GM18505 (cell line): ENCODE measurements around the gene HOXB7.

Experiments
- ATAC-seq: cut with Tn5 transposase; IDR thresholded peaks from one replicate; pipeline ENCODE4 v1.9.1; 2021; ENCODE audit not compliant: unreplicated experiment
- POLR2A ChIP-seq: IDR thresholded peaks from 4 replicates; pipeline ENCODE4 v1.6.1; 2011; ENCODE audit warnings: borderline replicate concordance; ENCODE audit not compliant: insufficient read depth, insufficient read length; ENCODE audit errors: extremely low read depth

HOXB7 gene

DNA sequence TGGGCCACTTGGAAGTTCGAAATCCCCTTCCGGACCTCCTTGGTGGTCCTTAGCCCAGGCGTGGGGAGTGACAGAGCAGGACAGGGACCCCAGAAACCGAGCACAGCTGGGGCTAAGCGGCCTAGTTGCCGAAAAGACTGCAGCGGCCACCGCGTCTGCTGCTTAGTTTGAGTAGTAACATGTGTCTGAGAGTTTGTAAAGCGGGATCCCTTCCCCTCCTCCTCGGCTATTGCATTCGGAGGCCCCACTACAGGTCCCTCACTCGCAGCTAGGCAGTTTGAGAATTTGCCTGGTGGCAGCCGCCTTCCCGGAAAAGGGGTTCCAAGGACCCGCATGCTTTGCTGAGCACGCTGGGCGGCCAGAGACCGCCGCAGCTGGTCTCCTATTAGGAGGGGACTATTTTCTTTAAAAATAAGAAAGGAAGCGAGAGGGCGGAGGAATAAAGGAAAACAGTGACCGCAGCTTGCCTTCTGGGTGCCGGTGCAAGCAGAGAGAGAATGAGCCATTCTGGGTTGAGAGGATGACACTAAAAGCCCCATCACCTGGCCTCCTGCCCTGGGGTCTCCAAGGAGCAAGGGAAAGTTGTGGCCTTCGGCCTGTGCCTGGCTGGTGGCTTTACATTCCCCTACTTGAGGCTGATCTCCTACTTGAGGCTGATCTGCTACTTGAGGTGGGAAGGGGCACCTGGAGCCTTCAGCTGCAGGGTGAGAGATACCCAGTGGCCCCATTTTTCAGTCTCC is 16.1 kb downstream of the HOXB7 start:
- ATAC-seq = no peak

GRCh38 chr17:48593840-48594537 is 16.8 kb downstream of the HOXB7 start:
- TF ChIP-seq POLR2A = no peak
- ATAC-seq = no peak

More for the DNA sequence above, 16.1 kb downstream of the HOXB7 start:
- no peak for TF ChIP-seq POLR2A

- no peak for TF ChIP-seq POLR2A
These were observed 17.5 kb downstream of the HOXB7 start, which contains the start of gene HOXB5 for GRCh38 chr17:48593126-48593829. TSS of gene HOXB5 (minus strand) at chr17:48593779. CDS start at chr17:48593682, 97 bp downstream.

DNA sequence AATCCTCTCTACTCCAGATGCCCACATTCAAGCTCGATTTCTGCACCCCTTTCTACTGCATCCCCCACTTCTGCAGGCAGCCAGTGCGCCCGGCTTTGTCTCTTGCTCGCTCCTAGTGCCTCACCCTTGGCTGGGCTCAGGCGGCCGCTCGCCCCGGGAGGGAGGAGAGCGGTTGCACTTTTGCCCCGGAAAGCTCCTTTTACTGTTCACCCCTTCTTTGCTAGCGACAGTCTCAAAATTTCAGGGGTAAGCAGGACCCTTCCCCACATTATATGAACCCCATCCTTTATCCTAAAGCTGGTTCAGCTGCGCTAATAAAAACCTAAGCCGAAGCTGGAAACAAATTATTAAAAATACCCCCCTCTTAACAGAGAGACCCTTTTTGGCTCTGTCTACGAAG is 18.2 kb downstream of the HOXB7 start:
- no peak for TF ChIP-seq POLR2A
- no peak for ATAC-seq

More at GRCh38 chr17:48593126-48593829, 17.5 kb downstream of the HOXB7 start, which contains the start of gene HOXB5:
- ATAC-seq = no peak

- no peak for ATAC-seq
- TF ChIP-seq POLR2A = no peak
These were observed 18.7 kb downstream of the HOXB7 start for GRCh38 chr17:48592057-48592514.

DNA sequence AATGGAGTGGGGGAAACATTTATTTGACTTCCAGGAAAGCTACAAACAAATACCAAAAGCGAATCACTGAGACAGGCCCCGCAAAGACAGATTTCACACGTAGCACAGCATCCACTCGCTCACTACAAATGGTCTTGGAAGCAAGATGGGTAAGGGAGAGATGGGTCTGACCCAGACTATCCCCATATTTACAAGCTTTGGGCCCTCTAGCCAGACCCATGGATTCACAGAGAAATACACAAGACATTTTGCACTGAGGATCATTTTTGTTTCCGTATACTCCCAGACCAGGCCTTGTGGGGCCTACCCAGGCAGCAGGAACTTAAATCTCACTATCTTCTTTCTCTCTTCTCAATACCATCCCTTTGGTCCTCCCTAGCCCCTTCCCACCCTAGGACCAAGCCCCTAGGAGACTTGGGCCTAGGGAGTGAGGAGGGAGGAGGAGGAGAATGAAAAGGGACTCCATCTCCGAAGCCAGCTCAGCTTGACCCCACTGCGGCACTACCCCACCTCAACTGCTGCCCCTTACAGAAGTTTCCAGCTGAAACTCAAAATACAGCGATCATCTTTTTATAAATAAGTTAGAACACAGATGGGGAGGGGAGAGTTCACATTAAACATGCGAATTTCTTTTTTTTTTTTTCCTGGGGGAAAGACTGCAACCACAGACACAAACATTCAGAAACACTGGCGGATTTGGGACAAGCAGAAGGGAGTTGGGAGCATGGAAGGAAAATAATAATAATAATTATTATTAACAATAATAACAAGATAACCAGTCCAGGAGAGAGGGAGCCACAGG is 19.4 kb downstream of the HOXB7 start:
- no peak for ATAC-seq
- no peak for TF ChIP-seq POLR2A

GRCh38 chr17:48590607-48591161 is 20.1 kb downstream of the HOXB7 start:
- no peak for TF ChIP-seq POLR2A
- no peak for ATAC-seq

DNA sequence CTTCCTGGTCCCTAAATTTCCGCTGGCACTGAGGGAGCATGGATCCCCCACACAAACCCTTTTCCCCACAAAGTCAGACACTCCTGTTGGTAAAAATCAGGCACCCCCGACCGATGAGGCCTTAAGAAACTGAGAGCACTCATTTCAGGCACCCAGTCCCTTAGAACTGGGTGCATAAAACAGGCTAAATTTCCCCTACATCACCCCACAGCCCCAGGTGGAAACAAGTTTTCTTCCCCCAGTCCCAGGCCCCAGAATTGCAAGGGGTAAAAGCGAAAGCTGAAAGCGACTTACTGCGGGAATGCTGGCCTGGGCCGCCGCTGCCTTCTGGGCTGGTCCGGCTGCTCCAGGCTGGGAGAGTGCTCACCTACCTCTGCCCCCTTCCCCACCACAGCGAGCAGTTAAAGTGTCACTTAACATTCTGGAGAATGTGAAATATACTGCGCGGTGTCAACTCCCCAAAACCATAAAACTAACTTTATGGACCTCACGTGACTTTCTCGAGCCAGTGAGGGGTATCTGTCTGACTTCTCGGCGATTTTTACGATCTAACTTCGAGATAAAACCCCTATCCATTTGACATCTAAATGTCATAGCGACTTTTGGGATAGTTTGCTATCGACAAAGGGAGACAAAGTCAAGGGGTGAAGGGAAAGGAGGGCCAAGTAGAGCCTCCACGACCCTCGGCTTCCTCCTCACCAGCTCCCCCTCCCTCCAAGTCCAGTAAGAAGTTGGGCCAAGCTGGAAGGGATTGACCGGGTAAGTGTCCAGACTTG is 20.8 kb downstream of the HOXB7 start, which contains the start of gene HOXB3:
HOXB3 (minus strand) TSS at position 411 of the 776 bp plus-strand sequence. CDS start 37,767 bp downstream, outside the sequence.
- TF ChIP-seq POLR2A = no peak
- no peak for ATAC-seq

- TF ChIP-seq POLR2A = no peak
- no peak for ATAC-seq
These were observed 21.6 kb downstream of the HOXB7 start for GRCh38 chr17:48589060-48589830.

DNA sequence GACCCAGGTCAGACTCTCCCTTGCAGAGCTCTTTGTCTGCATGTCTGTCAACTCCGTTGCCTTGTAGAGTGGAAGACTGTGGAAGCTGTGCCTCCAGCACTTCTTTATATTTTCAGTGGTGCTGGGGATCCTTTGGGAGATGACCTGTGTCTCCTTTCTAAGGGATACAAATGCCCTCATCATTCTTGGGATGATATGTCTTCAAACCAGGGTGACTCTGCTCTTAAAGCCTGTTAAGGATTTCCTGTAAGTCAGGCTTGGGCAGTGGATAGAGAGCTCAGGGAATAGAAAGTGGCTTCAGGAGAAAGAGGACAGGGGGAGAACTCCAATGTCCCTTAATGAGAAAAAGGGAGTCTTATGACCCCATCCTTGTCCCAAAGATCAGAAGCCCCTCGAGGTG is 22.3 kb downstream of the HOXB7 start:
- no peak for TF ChIP-seq POLR2A
- ATAC-seq = no peak

- ATAC-seq = no peak
- no peak for TF ChIP-seq POLR2A
These were observed 22.8 kb downstream of the HOXB7 start for GRCh38 chr17:48588074-48588415.

DNA sequence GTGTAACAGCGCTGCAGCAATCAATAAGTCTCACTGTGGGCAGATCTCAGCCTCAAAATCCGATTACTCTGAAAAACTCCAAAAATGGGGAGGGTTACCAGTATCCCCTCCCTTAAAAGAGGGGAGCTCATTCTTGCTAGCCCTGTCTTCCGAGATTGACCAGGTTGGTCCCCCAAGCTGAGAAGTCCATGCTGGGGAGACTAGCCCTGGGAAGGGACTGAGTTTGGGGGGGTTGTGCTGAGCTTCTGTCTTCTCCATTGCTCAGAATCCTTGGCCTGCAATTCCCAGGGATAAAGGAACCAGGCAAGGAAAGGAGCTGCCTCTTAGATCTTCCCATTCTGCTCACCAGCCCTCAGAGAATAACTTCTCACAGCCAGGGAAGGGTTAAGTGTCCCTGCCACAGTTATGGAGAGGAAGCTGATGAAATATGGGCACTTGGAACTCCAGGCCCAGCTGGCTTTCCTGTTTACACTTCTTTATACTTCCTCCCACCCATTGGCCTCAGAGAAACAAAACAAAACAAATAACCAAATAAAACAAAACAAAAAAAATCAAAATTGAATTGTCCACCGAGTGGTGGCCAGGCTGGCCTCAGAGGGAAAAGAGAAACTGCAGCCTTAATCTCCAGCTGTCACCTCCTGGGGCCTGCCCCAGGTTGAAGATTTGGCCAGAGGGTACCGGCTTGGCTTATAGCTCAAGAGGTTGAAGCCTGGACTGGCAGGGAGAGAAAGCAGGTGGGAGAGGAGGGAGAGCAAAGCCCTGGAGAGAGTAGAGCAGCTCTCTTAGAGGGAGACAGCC is 23.3 kb downstream of the HOXB7 start:
- no peak for TF ChIP-seq POLR2A
- no peak for ATAC-seq
